GM19395 (cell line): ENCODE results near the gene ADAMTS3.

Experiments
- ATAC-seq: cut with Tn5 transposase; IDR thresholded peaks from one replicate; pipeline ENCODE4 v1.9.1; 2021; ENCODE audit warnings: mild to moderate bottlenecking, moderate library complexity; ENCODE audit not compliant: unreplicated experiment

The ADAMTS3 gene

GRCh38 chr4:72422416-72422815, 146.6 kb downstream of the ADAMTS3 start:
- no peak for ATAC-seq

GRCh38 chr4:72418458-72418857, 150.6 kb downstream of the ADAMTS3 start:
- ATAC-seq, result no peak

GRCh38 chr4:72410158-72410557, 158.9 kb downstream of the ADAMTS3 start:
- ATAC-seq, result no peak

- ATAC-seq, result no peak
Observed at GRCh38 chr4:72408568-72408967, 160.5 kb downstream of the ADAMTS3 start.

GRCh38 chr4:72405417-72405816, 163.6 kb downstream of the ADAMTS3 start:
- no peak for ATAC-seq

- ATAC-seq, result no peak
Observed at GRCh38 chr4:72397314-72397713, 171.7 kb downstream of the ADAMTS3 start.

GRCh38 chr4:72394012-72394663, 174.9 kb downstream of the ADAMTS3 start:
- ATAC-seq, result no peak

GRCh38 chr4:72391281-72391680, 177.7 kb downstream of the ADAMTS3 start:
- ATAC-seq, result no peak

GRCh38 chr4:72390409-72390808, 178.6 kb downstream of the ADAMTS3 start:
- no peak for ATAC-seq

GRCh38 chr4:72388521-72388920, 180.5 kb downstream of the ADAMTS3 start:
- ATAC-seq, result no peak

- ATAC-seq, result no peak
Observed at GRCh38 chr4:72387959-72388358, 181.1 kb downstream of the ADAMTS3 start.

- ATAC-seq, result no peak
Observed at GRCh38 chr4:72383439-72383838, 185.6 kb downstream of the ADAMTS3 start.

- no peak for ATAC-seq
Observed at GRCh38 chr4:72378901-72379300, 190.1 kb downstream of the ADAMTS3 start.

- ATAC-seq, result no peak
Observed at GRCh38 chr4:72377491-72378194, 191.4 kb downstream of the ADAMTS3 start.

- ATAC-seq, result no peak
Observed at GRCh38 chr4:72376901-72377300, 192.1 kb downstream of the ADAMTS3 start.

GRCh38 chr4:72375073-72375736, 193.8 kb downstream of the ADAMTS3 start:
- no peak for ATAC-seq

- ATAC-seq, result no peak
Observed at GRCh38 chr4:72374159-72374558, 194.9 kb downstream of the ADAMTS3 start.

GRCh38 chr4:72366601-72367000, 202.4 kb downstream of the ADAMTS3 start:
- ATAC-seq, result no peak

GRCh38 chr4:72365981-72366380, 203.0 kb downstream of the ADAMTS3 start:
- ATAC-seq, result no peak

GRCh38 chr4:72365016-72365415, 204.0 kb downstream of the ADAMTS3 start:
- no peak for ATAC-seq

GRCh38 chr4:72360075-72360474, 208.9 kb downstream of the ADAMTS3 start:
- no peak for ATAC-seq

GRCh38 chr4:72358483-72358882, 210.5 kb downstream of the ADAMTS3 start:
- ATAC-seq, result no peak
